ENCODE results near the gene TBC1D9. TPM values are rescaled to one million over a fixed set of nuclear protein-coding genes. Genes with fewer than 3 reads are reported as not detected.

Gene TBC1D9
- total RNA-seq, 4 donors from 2014 or later: 13.3 to 17.5 (median 15.2) TPM

DNA sequence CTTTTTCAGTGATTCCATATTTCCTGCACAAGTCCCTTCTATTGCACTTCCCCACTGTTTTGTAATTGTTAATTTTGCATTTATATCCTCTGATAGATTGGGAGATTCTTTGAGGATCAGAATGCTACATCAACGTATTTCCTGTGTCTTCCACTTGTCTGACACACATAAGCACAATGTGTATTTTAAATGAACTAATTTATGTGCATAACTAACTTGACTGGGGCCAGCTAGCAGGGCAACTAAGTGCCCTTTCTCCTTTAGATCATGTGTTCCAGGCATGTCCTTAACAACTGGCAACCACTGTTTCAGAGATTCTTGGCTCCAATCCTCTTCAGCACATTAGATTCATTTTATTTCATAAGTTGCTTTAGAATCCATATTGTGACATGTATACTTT, 171.7 kb downstream of the TBC1D9 start:
- Histone ChIP-seq H3K27me3 (no peaks in the 10 kb centered on the region), H3K4me1 (no peaks in the 10 kb centered on the region), H3K27ac (no peak overlapping the region), H3K36me3 (no peaks in the 10 kb centered on the region), H3K4me3 (replicated peaks in 1 of 3) (no peak overlapping the region), H3K9me3 (no peaks in the 10 kb centered on the region)
- TF ChIP-seq CTCF (IDR thresholded peaks at IDR 0.05) (no peak), POLR2A (IDR thresholded peaks at IDR 0.05) (no peak)
- intact Hi-C loops (cut with DNase I): no loop called here
- WGBS, 2 donors: 66 to 76% methylated on average over 1 of the region's 1 CpG
- DNase-seq: no peak

- Histone ChIP-seq H3K27me3 (no peaks in the 10 kb centered on the region), H3K27ac (no peak overlapping the region), H3K36me3 (no peaks in the 10 kb centered on the region), H3K4me3 (replicated peaks in 1 of 3) (no peak overlapping the region), H3K4me1 (no peaks in the 10 kb centered on the region), H3K9me3 (no peaks in the 10 kb centered on the region)
- WGBS, 2 donors: 56 to 70% methylated on average over 3 of the region's 3 CpGs
- intact Hi-C loops (cut with DNase I): no loop called here
- TF ChIP-seq CTCF (IDR thresholded peaks at IDR 0.05) (no peak), POLR2A (IDR thresholded peaks at IDR 0.05) (no peak)
- DNase-seq: no peak
These were observed 175.1 kb downstream of the TBC1D9 start for GRCh38 chr4:140581078-140581477.

DNA sequence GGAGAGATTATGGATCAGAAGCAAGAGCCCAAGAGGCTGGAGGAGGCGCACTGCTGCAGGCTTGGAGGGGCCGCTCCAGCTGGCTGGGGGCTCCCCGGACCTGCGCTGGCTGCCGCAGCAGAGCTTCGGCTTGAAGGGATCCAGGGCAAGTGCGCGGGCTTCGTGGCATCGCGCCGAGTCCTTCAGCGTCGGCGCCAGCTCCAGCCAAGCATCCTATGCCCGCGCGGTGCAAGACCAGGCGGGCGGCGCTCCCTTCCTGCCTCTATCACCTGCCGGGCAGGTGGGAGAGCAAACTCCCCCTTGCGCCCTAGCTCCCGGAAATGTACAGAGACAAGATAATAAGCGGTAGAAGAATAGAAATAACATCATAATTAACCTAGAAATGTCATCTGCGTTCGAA, 176.9 kb downstream of the TBC1D9 start:
- DNase-seq: peak; percentile 12 to 21
- no peak overlapping the region for H3K4me3 ChIP-seq (replicated peaks in 1 of 3)
- no peaks in the 10 kb centered on the region for H3K36me3 ChIP-seq
- H3K27me3 ChIP-seq: no peaks in the 10 kb centered on the region
- 11 to 18% methylated on average over 27 of the region's 27 CpGs for WGBS, 2 donors
- H3K9me3 ChIP-seq: no peaks in the 10 kb centered on the region
- no peak overlapping the region for H3K27ac ChIP-seq
- no peaks in the 10 kb centered on the region for H3K4me1 ChIP-seq
- TF ChIP-seq POLR2A (IDR thresholded peaks at IDR 0.05) (no peak), CTCF (IDR thresholded peaks at IDR 0.05) (no peak)
- intact Hi-C loops (cut with DNase I): no loop called here

DNA sequence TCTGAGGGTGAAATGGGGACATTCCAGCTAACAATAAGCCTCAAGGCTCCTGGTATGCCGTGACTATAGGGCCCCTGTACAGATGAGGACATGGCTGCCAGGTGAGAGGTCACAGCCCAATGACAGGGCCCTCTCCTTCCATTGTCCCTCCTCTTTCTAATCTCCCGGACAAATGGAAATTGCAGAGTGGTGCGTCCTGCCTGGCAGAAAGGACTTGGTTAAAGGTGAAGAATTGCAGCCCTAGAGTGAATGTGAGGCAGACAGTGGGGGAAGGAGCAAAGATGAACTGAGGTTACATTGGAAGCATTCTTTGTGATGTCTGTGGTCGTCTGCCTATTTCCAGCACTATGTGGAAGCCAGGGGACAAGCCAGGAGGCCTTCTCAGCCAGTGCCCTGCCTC, 180.7 kb downstream of the TBC1D9 start:
- DNase-seq: no peak
- Histone ChIP-seq H3K4me1 (no peaks in the 10 kb centered on the region), H3K27ac (no peak overlapping the region), H3K9me3 (no peaks in the 10 kb centered on the region), H3K27me3 (no peaks in the 10 kb centered on the region), H3K4me3 (replicated peaks in 1 of 3) (no peak overlapping the region), H3K36me3 (no peaks in the 10 kb centered on the region)
- intact Hi-C loops (cut with DNase I): no loop called here
- 64 to 77% methylated on average over 4 of the region's 4 CpGs for WGBS, 2 donors
- TF ChIP-seq POLR2A (IDR thresholded peaks at IDR 0.05) (no peak), CTCF (IDR thresholded peaks at IDR 0.05) (no peak)

DNA sequence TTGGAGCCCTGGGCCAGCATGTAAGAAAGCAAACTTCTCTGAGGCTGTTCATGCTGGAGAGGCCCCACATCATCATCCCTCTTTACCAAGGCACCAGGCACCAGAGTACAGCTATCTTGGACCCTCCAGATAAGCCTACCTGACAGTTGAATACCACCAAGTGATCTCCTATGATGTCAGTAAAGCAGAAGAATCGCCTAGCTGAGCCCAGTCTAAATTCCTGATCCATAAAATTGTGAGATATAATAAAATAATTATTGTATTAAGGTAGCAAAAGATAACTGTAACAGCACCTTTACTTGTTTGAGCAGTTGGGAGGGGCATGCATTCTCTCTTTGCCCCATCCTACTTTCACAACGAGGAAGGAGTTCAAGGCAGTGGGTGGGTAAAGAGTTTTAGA, 184.6 kb downstream of the TBC1D9 start:
- 87 to 91% methylated on average over 2 of the region's 2 CpGs for WGBS, 2 donors
- no peaks in the 10 kb centered on the region for H3K9me3 ChIP-seq
- H3K4me3 ChIP-seq (replicated peaks in 1 of 3): no peak overlapping the region
- no peak for TF ChIP-seq CTCF (IDR thresholded peaks at IDR 0.05)
- TF ChIP-seq POLR2A (IDR thresholded peaks at IDR 0.05): no peak
- H3K27me3 ChIP-seq: no peaks in the 10 kb centered on the region
- no peak for DNase-seq
- no peaks in the 10 kb centered on the region for H3K36me3 ChIP-seq
- intact Hi-C loops (cut with DNase I): no loop called here
- H3K4me1 ChIP-seq: peaks cover 9 to 19% of the 10 kb centered on the region in 2 donors
- H3K27ac ChIP-seq: no peak overlapping the region

Small RNAs within 50 kb of the gene (small RNA-seq; reads per million reads assigned to genes)
- gene AC108019.1: not detected
- not detected for gene RF00019
- gene RN7SL152P: not detected
- gene RNY1P14: not detected

Other genes starting within 250 kb of the TBC1D9 start
- gene ELMOD2, start 232.2 kb downstream of the TBC1D9 start, total RNA-seq: 10 to 100 TPM; 24.7 to 41.9 (median 31.5) TPM
- gene UCP1, start 187.4 kb downstream of the TBC1D9 start, total RNA-seq: not detected